Stomach (tissue), 9 donors: ENCODE results near the gene CCDC141. TPM values are rescaled to one million over a fixed set of nuclear protein-coding genes. Genes with fewer than 3 reads are reported as not detected.

Experiments
- DNase-seq, 2 donors: peaks; one replicate each; pipeline versions ENCODE4 v3.0.0 to v3.0.0-alpha.2; 2013 to 2019
- H3K27ac ChIP-seq, 5 donors: fragments of 200-600 bp in 4 of 5; sonication (generic) in 4 of 5; one replicate each; pipeline ENCODE4 v1.5.1; 2013 to 2019; ENCODE audit warnings: mild to moderate bottlenecking in 1 of 5, moderate library complexity in 1 of 5
- H3K27me3 ChIP-seq, 3 donors: fragments of 200-600 bp; sonication (generic); one replicate each; pipeline ENCODE4 v1.5.1; 2017 to 2019; ENCODE audit warnings: mixed run types in 1 of 3
- H3K36me3 ChIP-seq, 4 donors: fragments of 200-600 bp; sonication (generic); 1 replicate in 3 of 4; 2 replicates in 1 of 4; pipeline ENCODE4 v1.5.1; 2016 to 2019
- H3K4me1 ChIP-seq, 4 donors: fragments of 200-600 bp; sonication (generic); one replicate each; pipeline ENCODE4 v1.5.1; 2016 to 2019
- H3K4me3 ChIP-seq, 4 donors: fragments of 200-600 bp; sonication (generic) in 3 of 4; one replicate each; pipeline ENCODE4 v1.5.1; 2016 to 2019; ENCODE audit warnings: mild to moderate bottlenecking in 1 of 4
- H3K9me3 ChIP-seq, 4 donors: fragments of 200-600 bp; sonication (generic); one replicate each; pipeline ENCODE4 v1.5.1; 2016 to 2019
- CTCF ChIP-seq, 7 experiments: fragments of 450-650 bp in 4 of 7; fragments of 200-600 bp in 3 of 7; sonication (generic) in 3 of 7; IDR thresholded peaks; one replicate each; pipeline ENCODE4 v1.5.1; 2016 to 2019; ENCODE audit warnings: antibody characterized with exemption in 7 of 7, control low read depth in 2 of 7, mild to moderate bottlenecking in 1 of 7
- EP300 ChIP-seq: sonication (generic); formaldehyde crosslinking; IDR thresholded peaks from one replicate; pipeline ENCODE4 v1.6.1; 2017; ENCODE audit warnings: antibody characterized with exemption
- POLR2A ChIP-seq, 4 donors: fragments of 450-650 bp; IDR thresholded peaks; one replicate each; pipeline ENCODE4 v1.6.1; 2016; ENCODE audit warnings: antibody characterized with exemption in 4 of 4, control low read depth in 2 of 4, mild to moderate bottlenecking in 1 of 4, moderate library complexity in 1 of 4
- POLR2AphosphoS5 ChIP-seq, 3 donors: sonication (generic); formaldehyde crosslinking; IDR thresholded peaks; one replicate each; pipeline ENCODE4 v1.6.1; 2016; ENCODE audit warnings: antibody characterized with exemption in 3 of 3
- WGBS, 5 donors: extraction: QIAGEN DNeasy Blood & Tissue Kit in 3 of 5; methylation state at CpG; one replicate each; pipeline versions ENCODE4 v1.1.5 to v1.1.7; 2013 to 2018; 5-methylcytosine and 5-hydroxymethylcytosine counted together
- intact Hi-C: fragments of 100-400 bp; cut with DNase I; formaldehyde crosslinking; loops from one replicate; pipeline ENCODE4 v1.15.1; 2023; ENCODE audit warnings: low total_unique reads
- polyA plus RNA-seq, 3 donors: library from polyadenylated mRNA; stranded (reverse); fragments of 200-250 nt; gene quantifications; one replicate each; pipeline ENCODE4 v1.2.3, GENCODE V29; 2013
- total RNA-seq, 5 donors: library from RNA; depleted of rRNA; stranded (reverse); fragments of >200 nt; gene quantifications; one replicate each; pipeline versions ENCODE4 v1.1.0 to v1.2.3, GENCODE V29; 2014 to 2016
- donor health status: healthy with polysubstance abuse.
- donor health status: Bipolar disorder and iron deficiency.
- donor health status: healthy.

Gene CCDC141
- total and polyA plus RNA-seq, 8 donors = 0.10 to 12.5 (median 1.2) TPM; not detected in 1

GRCh38 chr2:178949151-178949550 is 100.8 kb downstream of the CCDC141 start:
- Histone ChIP-seq H3K4me1 (no peaks in the 10 kb centered on the region), H3K27ac (no peak overlapping the region), H3K27me3 (no peaks in the 10 kb centered on the region), H3K9me3 (no peaks in the 10 kb centered on the region), H3K36me3 (no peaks in the 10 kb centered on the region), H3K4me3 (no peak overlapping the region)
- 72 to 93% (median 85%) methylated on average over 2 of the region's 2 CpGs for WGBS, 5 donors
- DNase-seq = no peak
- TF ChIP-seq EP300 (no peak), POLR2AphosphoS5 (IDR thresholded peaks at IDR 0.05) (no peak), POLR2A (IDR thresholded peaks at IDR 0.05) (no peak), CTCF (IDR thresholded peaks at IDR 0.05) (no peak)
- intact Hi-C loops = no loop called here

DNA sequence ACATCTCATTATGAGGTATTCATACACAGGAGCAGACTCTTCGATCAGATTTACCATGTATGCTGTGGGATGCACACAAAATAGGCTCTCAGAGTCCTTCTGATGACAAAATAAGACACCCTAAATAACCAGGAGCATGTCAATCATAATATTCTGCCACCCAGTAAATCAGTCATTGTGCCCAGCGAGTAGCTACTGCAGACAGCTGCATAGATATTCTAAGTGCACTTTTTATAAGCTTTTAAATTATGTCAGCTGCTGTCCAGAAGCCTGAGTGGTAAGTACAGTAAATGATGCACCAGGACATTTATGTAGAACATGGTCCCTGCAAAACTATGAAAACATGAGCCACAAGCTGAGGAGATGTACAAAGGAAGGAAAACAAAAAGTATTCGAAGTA is 102.9 kb downstream of the CCDC141 start:
- no peaks in the 10 kb centered on the region for H3K4me1 ChIP-seq
- no peaks in the 10 kb centered on the region for H3K27me3 ChIP-seq
- no peak overlapping the region for H3K27ac ChIP-seq
- no peaks in the 10 kb centered on the region for H3K9me3 ChIP-seq
- H3K4me3 ChIP-seq = no peak overlapping the region
- no peak for DNase-seq
- no peaks in the 10 kb centered on the region for H3K36me3 ChIP-seq
- intact Hi-C loops = no loop called here
- WGBS, 5 donors = 87 to 95% (median 90%) methylated on average over 3 of the region's 3 CpGs
- TF ChIP-seq EP300 = no peak

- no peaks in the 10 kb centered on the region for H3K4me1 ChIP-seq
- no peak for DNase-seq
- H3K9me3 ChIP-seq = no peaks in the 10 kb centered on the region
- no peak overlapping the region for H3K4me3 ChIP-seq
- H3K27ac ChIP-seq = no peak overlapping the region
- intact Hi-C loops = no loop called here
- H3K27me3 ChIP-seq = no peaks in the 10 kb centered on the region
- H3K36me3 ChIP-seq = no peaks in the 10 kb centered on the region
- TF ChIP-seq CTCF (IDR thresholded peaks at IDR 0.05) = no peak
- no peak for TF ChIP-seq EP300
- no peak for TF ChIP-seq POLR2AphosphoS5 (IDR thresholded peaks at IDR 0.05)
- TF ChIP-seq POLR2A (IDR thresholded peaks at IDR 0.05) = no peak
- 75 to 86% (median 80%) methylated on average over 3 of the region's 3 CpGs for WGBS, 5 donors
Observed at GRCh38 chr2:178946494-178946893, 103.4 kb downstream of the CCDC141 start.

DNA sequence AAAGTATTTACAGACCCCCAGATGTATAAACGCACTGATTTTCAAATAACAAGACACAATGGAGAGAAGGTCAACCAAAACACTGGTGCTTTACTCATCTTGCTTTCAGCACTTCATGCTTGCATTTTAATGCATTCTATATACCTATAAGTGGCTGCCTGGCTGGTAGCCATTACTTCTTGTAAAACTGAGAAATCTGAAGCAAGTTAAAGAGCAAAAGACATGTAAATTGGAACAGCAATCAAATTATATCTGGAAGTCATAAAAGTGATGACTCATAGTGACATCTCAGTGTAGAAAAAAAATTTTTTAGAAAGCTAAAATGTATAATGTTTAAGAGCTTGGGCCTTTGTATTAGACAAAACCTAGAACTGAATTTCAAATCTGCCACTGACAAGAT is 106.2 kb downstream of the CCDC141 start:
- Histone ChIP-seq H3K9me3 (no peaks in the 10 kb centered on the region), H3K36me3 (no peaks in the 10 kb centered on the region), H3K27me3 (no peaks in the 10 kb centered on the region), H3K27ac (no peak overlapping the region), H3K4me3 (no peak overlapping the region), H3K4me1 (no peaks in the 10 kb centered on the region)
- intact Hi-C loops = no loop called here
- WGBS, 5 donors = 83 to 92% (median 91%) methylated on average over 1 of the region's 1 CpG
- TF ChIP-seq POLR2AphosphoS5 (IDR thresholded peaks at IDR 0.05) (no peak), EP300 (no peak), CTCF (IDR thresholded peaks at IDR 0.05) (no peak), POLR2A (IDR thresholded peaks at IDR 0.05) (no peak)
- DNase-seq = no peak

GRCh38 chr2:178934571-178934970 is 115.4 kb downstream of the CCDC141 start:
- H3K36me3 ChIP-seq = no peaks in the 10 kb centered on the region
- H3K4me3 ChIP-seq = no peak overlapping the region
- H3K4me1 ChIP-seq = no peaks in the 10 kb centered on the region
- intact Hi-C loops = no loop called here
- TF ChIP-seq EP300 (no peak), CTCF (IDR thresholded peaks at IDR 0.05) (no peak), POLR2A (IDR thresholded peaks at IDR 0.05) (no peak), POLR2AphosphoS5 (IDR thresholded peaks at IDR 0.05) (no peak)
- H3K9me3 ChIP-seq = peaks cover 0 to 25% (median 12%) of the 10 kb centered on the region in 4 donors
- DNase-seq = no peak
- no peak overlapping the region for H3K27ac ChIP-seq
- no peaks in the 10 kb centered on the region for H3K27me3 ChIP-seq
